Panc1 (cell line): ENCODE data around the gene CFAP74. TPM values are rescaled to one million over a fixed set of nuclear protein-coding genes. Genes with fewer than 3 reads are reported as not detected.
A peak's percentile ranks its signal among the peaks of the same experiment; 100 is the strongest.

Experiments
- ATAC-seq: fragments of 200-7000 bp; cut with Tn5 transposase; 2 replicates; pipeline ENCODE4 v1.9.1; 2020; ENCODE audit warnings: mild to moderate bottlenecking, moderate library complexity
- BruUV-seq: library from RNA; stranded (reverse); fragments of 400-500 nt; replicated peaks from 2 replicates; lab custom pipeline; 2021; lab: Mats Ljungman, UMichigan
- CTCF ChIA-PET: fragments of 300-600 bp; sonication (Branson Sonifier 250); formaldehyde crosslinking; loops from one replicate; lab custom pipeline; 2022; ENCODE audit warnings: antibody characterized with exemption; lab: Charles Lee
- POLR2A ChIA-PET: fragments of 300-600 bp; sonication (Branson Sonifier 250); formaldehyde crosslinking; loops from one replicate; lab custom pipeline; 2022; ENCODE audit warnings: antibody characterized with exemption; lab: Charles Lee
- DNase-seq: peaks from one replicate; pipeline ENCODE4 v3.0.0-alpha.2; 2010; ENCODE audit warnings: low read depth, low spot score
- H3K27ac ChIP-seq: 2 replicates; pipeline ENCODE4 v1.5.1; 2011; ENCODE audit warnings: mild to moderate bottlenecking, low read length, inconsistent platforms
- H3K27me3 ChIP-seq: fragments of 200-500 bp; sonication (Bioruptor generic); 2 replicates; pipeline ENCODE4 v1.6.0; 2014; ENCODE audit warnings: low read length, inconsistent platforms; ENCODE audit not compliant: control insufficient read depth, insufficient read depth
- H3K36me3 ChIP-seq: fragments of 200-500 bp; sonication (Bioruptor generic); 2 replicates; pipeline ENCODE4 v1.5.1; 2014; ENCODE audit warnings: inconsistent platforms, mild to moderate bottlenecking, low read length, moderate library complexity; ENCODE audit not compliant: control insufficient read depth, insufficient read depth
- H3K4me1 ChIP-seq: 2 replicates; pipeline ENCODE4 v1.5.1; 2011; ENCODE audit warnings: inconsistent platforms, mild to moderate bottlenecking, low read length, moderate library complexity; ENCODE audit not compliant: control insufficient read depth, insufficient read depth
- H3K4me3 ChIP-seq, 2 experiments: 2 replicates each; pipeline ENCODE4 v1.5.1; 2011 to 2012; ENCODE audit warnings: low read depth in 2 of 2, low read length in 2 of 2, mild to moderate bottlenecking in 2 of 2, inconsistent platforms in 1 of 2, moderate library complexity in 1 of 2
- H3K9me3 ChIP-seq: fragments of 200-500 bp; sonication (Bioruptor generic); 2 replicates; pipeline ENCODE4 v1.5.1; 2014; ENCODE audit warnings: low read depth, mild to moderate bottlenecking, inconsistent platforms, low read length, moderate library complexity; ENCODE audit not compliant: control insufficient read depth, insufficient read depth
- POLR2AphosphoS5 ChIP-seq: IDR thresholded peaks from 2 replicates; pipeline ENCODE4 v1.6.1; 2012; ENCODE audit warnings: mild to moderate bottlenecking, low read depth, low read length, moderate library complexity
- SIN3A ChIP-seq: IDR thresholded peaks from 2 replicates; pipeline ENCODE4 v1.6.1; 2012; ENCODE audit warnings: low read depth, mild to moderate bottlenecking, low read length, moderate library complexity, borderline replicate concordance; ENCODE audit not compliant: insufficient read depth
- TCF7L2 ChIP-seq: IDR thresholded peaks from 2 replicates; pipeline ENCODE4 v1.6.1; 2011; ENCODE audit warnings: mild to moderate bottlenecking, low read depth, low read length, inconsistent platforms
- in situ Hi-C: cut with HindIII; loops from 2 replicates; pipeline ENCODE4 v1.10.0; 2016; ENCODE audit warnings: low sequenced_read_pairs, low pct_unique_long_range_greater_than_20kb
- intact Hi-C: fragments of 100-400 bp; cut with micrococcal nuclease; formaldehyde crosslinking; loops from one replicate; pipeline ENCODE4 v1.10.0; 2022; ENCODE audit not compliant: unreplicated experiment
- total RNA-seq: library from RNA; stranded (reverse); gene quantifications from one replicate; pipeline ENCODE4 v1.2.1, GENCODE V29; 2021; ENCODE audit not compliant: unreplicated experiment
- TF ChIP-seq, protein P1 (sequence below): fragments of 450-650 bp; IDR thresholded peaks from 2 replicates; pipeline ENCODE4 v1.5.1; 2017; ENCODE audit warnings: mild to moderate bottlenecking
- TF ChIP-seq, protein P2 (sequence below), 2 experiments: IDR thresholded peaks; 2 replicates each; pipeline ENCODE4 v1.6.1; 2011 to 2012; ENCODE audit warnings: low read depth in 2 of 2, control low read depth in 1 of 2, low read length in 1 of 2, mild to moderate bottlenecking in 1 of 2, moderate library complexity in 1 of 2; ENCODE audit not compliant: insufficient read depth in 1 of 2

CFAP74 gene
- total RNA-seq, 1 experiment from 2014 or later = not detected

DNA sequence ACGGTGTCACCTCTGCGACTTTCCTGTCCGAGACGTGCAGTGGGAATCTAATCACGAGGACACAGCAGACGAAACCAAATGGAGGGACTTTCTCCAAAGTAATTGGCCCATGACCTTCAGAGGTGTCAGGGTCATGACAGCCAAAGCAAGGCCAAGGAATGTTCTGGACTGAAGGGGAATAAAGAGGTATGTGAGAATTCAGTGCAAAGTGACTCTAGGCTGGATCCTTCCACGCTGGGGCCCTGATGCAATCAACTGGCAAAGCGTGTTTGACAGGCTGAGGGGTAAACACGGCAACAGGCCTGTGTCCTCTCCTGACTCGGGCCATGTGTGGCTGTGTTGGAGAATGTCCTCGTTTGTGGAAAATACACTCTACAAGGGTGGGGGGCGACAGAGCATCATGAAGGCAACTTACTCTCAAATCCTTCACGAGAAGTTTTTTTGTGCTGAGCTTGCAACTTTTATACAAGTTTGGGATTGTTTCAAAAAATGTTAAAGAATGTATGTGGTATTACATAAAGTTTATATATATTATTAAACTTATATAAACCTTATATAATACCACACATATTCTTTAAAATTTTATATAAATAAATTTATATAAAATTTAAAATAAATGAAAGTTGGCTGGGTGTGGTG lies 1.7 kb downstream of the CFAP74 start:
- Histone ChIP-seq H3K4me3 (no peak overlapping the region), H3K4me1 (no peaks in the 10 kb centered on the region), H3K9me3 (no peaks in the 10 kb centered on the region), H3K36me3 (no peaks in the 10 kb centered on the region), H3K27ac (no peak overlapping the region), H3K27me3 (no peaks in the 10 kb centered on the region)
- DNase-seq = no peak
- CTCF ChIA-PET = no interaction called here
- TF ChIP-seq POLR2AphosphoS5 (no peak), SIN3A (no peak), TCF7L2 (no peak)
- TF ChIP-seq, protein P1, sequence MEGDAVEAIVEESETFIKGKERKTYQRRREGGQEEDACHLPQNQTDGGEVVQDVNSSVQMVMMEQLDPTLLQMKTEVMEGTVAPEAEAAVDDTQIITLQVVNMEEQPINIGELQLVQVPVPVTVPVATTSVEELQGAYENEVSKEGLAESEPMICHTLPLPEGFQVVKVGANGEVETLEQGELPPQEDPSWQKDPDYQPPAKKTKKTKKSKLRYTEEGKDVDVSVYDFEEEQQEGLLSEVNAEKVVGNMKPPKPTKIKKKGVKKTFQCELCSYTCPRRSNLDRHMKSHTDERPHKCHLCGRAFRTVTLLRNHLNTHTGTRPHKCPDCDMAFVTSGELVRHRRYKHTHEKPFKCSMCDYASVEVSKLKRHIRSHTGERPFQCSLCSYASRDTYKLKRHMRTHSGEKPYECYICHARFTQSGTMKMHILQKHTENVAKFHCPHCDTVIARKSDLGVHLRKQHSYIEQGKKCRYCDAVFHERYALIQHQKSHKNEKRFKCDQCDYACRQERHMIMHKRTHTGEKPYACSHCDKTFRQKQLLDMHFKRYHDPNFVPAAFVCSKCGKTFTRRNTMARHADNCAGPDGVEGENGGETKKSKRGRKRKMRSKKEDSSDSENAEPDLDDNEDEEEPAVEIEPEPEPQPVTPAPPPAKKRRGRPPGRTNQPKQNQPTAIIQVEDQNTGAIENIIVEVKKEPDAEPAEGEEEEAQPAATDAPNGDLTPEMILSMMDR = no peak
- TF ChIP-seq, protein P2, sequence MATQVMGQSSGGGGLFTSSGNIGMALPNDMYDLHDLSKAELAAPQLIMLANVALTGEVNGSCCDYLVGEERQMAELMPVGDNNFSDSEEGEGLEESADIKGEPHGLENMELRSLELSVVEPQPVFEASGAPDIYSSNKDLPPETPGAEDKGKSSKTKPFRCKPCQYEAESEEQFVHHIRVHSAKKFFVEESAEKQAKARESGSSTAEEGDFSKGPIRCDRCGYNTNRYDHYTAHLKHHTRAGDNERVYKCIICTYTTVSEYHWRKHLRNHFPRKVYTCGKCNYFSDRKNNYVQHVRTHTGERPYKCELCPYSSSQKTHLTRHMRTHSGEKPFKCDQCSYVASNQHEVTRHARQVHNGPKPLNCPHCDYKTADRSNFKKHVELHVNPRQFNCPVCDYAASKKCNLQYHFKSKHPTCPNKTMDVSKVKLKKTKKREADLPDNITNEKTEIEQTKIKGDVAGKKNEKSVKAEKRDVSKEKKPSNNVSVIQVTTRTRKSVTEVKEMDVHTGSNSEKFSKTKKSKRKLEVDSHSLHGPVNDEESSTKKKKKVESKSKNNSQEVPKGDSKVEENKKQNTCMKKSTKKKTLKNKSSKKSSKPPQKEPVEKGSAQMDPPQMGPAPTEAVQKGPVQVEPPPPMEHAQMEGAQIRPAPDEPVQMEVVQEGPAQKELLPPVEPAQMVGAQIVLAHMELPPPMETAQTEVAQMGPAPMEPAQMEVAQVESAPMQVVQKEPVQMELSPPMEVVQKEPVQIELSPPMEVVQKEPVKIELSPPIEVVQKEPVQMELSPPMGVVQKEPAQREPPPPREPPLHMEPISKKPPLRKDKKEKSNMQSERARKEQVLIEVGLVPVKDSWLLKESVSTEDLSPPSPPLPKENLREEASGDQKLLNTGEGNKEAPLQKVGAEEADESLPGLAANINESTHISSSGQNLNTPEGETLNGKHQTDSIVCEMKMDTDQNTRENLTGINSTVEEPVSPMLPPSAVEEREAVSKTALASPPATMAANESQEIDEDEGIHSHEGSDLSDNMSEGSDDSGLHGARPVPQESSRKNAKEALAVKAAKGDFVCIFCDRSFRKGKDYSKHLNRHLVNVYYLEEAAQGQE (IDR thresholded peaks at IDR 0.05; ENCODE audit: insufficient read depth in 1 of 2, low read depth in 2 of 2, low read length in 1 of 2) = no peak
- no peak for ATAC-seq
- no TSS peak for BruUV-seq
- POLR2A ChIA-PET = no interaction called here
- in situ Hi-C loops (no loop called here), intact Hi-C loops (no loop called here)

DNA sequence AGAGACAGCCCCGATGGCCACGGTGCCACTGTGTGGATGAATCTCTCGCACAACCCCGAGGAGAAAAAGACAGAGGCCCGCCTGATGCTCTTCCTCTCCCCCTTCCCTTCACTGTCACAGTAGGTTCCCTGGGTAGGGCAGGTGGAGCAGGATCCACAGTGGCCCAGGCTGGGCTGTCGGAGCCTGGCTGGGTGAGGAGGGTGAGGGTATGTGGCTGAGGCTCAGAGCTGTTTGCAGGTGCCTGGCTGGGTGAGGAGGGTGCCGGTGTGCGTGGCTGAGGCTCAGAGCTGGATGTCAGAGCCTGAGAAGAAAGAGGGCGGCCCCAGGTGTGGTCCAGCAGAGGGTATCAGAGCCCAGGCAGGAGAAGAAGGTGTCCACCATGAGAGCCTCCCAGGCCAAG lies 2.7 kb downstream of the CFAP74 start:
- Histone ChIP-seq H3K27ac (no peak overlapping the region), H3K27me3 (no peaks in the 10 kb centered on the region), H3K4me1 (no peaks in the 10 kb centered on the region), H3K36me3 (no peaks in the 10 kb centered on the region), H3K4me3 (no peak overlapping the region), H3K9me3 (no peaks in the 10 kb centered on the region)
- ATAC-seq = peak; percentile 56; the same call in 1 of the 2 replicates
- ChIA-PET POLR2A (no interaction called here), CTCF (interaction anchor here (0.6 to 0.8 kb wide), 2 partner anchors 15 to 44 kb away, joined by 3 read pairs; no protein-coding TSS in a partner anchor)
- no TSS peak for BruUV-seq
- intact Hi-C loops = no loop called here
- DNase-seq = no peak
- in situ Hi-C loops = no loop called here
- TF ChIP-seq SIN3A (no peak), TCF7L2 (no peak), POLR2AphosphoS5 (no peak)
- TF ChIP-seq, protein P2 (IDR thresholded peaks at IDR 0.05; ENCODE audit: insufficient read depth in 1 of 2, low read depth in 2 of 2, low read length in 1 of 2) = no peak
